HG03135 (cell line): Measurements from ENCODE around the gene RYR2.

Experiments
- ATAC-seq: cut with Tn5 transposase; IDR thresholded peaks from one replicate; pipeline ENCODE4 v1.9.1; 2021; ENCODE audit warnings: mild to moderate bottlenecking, moderate library complexity; ENCODE audit not compliant: unreplicated experiment

Gene RYR2

DNA sequence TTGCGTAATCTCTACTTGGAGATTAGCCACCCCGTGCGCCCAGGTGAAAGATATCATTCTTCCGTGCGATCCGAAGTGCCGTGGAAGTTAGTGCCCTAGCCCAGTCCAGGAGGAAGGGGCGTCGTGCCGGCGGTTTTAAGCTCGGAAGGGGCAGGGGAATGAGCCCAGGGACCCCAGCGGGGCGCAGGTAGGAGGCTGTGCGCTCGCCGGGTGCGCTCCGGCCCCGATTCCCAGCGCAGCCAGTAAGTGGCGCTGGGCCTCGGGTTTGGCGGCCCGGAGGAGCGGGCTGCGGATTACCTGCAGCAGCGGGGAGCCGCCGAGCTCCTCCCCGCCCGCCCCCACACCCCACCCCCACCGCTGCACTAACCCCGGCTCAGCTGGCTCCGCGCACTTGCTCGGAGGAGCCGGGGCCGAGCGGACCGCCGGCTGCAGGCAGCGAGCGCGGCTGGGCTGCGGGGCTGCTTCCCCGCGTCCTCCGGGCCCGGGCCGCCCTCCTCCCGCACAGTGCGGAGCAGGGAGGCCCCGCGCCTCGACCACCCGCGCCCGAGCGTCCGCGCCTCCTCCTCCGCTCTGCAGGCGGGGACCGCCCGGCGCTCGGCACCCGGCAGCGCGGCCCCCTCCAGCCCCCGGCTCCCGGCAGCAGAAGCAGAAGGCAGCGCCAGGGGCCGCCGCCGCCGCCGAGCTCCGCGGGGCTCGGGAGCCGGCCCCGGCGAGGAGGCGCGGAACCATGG lies at the start of gene RYR2:
Gene RYR2 (plus strand): TSS at position 390 of the 731 bp plus-strand sequence. CDS start 338 bp downstream, at position 728.
- ATAC-seq: no peak

- ATAC-seq: no peak
These were observed 49.5 kb upstream of the RYR2 start for GRCh38 chr1:236992449-236992848.

DNA sequence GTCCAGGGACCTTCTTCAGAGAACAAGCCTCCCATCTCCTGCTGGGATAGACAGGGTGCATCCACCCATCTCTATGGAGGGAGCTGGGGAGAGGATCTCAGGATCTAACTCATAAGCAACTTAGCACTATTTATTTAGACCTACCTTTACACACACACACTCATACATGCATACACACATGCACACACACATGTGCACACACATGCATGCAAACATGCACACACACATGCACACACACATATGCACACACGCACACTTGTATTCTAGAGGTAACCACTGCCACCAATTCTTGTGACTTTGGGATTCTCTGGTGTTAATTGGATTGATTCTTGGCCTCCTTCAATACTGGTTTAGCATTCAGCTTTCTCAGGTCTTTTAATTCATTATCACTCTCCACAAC lies 47.5 kb upstream of the RYR2 start:
- ATAC-seq: no peak

DNA sequence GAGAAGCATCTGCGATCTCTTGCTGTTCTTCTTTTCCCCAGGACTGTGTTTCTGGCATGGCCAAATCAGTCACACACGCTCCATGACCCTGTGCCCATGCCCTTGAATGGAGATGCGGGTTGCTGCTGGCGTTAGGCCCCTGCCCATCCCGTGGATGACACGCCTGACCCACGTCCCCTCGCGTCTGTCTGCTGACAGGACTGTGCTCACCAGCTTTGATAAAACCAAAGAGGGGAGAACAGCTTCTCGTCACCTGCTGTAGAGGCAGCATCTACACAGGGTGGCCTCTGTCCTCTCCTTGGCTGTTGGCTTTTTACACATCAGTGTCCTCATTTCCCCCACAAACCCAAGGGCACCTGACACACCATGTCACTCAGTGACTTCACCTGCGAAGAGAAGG lies 44.6 kb upstream of the RYR2 start:
- no peak for ATAC-seq

DNA sequence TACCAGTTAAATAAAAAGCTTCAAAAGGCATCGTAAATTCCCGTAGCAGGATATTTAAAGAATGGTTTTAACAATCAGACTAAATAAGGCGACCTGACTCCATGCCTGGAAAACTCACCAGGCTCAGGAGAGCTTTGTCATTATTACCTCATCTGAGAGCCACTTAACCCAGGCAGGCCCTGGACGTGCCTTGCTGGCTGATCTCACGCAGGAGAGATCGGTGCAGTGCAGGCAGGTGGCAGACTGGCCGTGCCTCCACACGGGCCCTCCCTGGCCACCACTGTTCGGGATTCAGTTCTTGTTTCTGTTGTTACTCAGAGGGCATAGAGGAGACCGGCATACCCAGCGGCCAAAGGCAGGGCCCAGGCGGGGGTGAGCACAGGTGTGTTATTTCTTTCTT lies 44.1 kb upstream of the RYR2 start:
- no peak for ATAC-seq

- no peak for ATAC-seq
These were observed 43.4 kb upstream of the RYR2 start for GRCh38 chr1:236998546-236998945.

- no peak for ATAC-seq
These were observed 41.8 kb upstream of the RYR2 start for GRCh38 chr1:237000191-237000590.

DNA sequence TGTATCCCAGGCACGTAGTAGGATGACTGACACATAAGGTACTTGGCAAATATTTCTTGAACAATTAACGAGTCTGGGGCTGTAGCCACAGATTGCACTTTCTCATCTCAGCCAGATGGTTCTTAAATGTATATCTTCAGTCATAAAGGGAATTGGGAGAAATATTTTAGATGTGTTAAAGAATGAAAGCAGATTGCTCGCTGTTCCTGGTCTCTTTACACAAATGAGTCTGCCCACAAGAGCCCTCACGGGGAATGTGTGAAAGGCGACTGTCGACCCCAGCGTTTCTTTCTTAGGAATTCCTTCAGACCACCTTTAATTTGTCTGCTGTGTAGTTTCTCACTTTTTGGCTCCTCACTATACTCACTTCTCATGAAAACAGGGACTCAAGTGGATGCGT lies 38.5 kb upstream of the RYR2 start:
- no peak for ATAC-seq

DNA sequence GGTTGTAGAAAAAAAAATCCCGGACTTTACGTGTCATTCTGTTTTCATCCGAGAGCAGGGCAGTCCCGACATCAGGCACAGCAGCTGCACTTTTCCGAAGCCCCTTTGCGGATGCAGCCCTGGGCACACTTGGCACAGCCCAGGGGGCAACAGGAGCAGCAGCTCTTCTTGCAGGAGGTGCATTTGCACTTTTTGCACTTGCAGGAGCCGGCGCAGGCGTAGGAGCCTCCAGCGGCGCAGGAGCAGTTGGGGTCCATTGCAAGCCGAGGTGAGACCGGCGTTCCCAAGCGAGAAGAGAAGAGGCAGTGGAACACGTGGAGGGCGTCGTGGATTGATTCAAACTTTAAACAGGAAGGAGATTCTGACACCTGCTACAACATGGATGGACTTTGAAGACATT lies 37.9 kb upstream of the RYR2 start, which contains the start of gene MT1HL1:
Gene MT1HL1 (minus strand): TSS at position 326 of the 400 bp plus-strand sequence. CDS start 69 bp downstream, at position 257.
- ATAC-seq: no peak

- no peak for ATAC-seq
These were observed 36.3 kb upstream of the RYR2 start for GRCh38 chr1:237005674-237006073.

DNA sequence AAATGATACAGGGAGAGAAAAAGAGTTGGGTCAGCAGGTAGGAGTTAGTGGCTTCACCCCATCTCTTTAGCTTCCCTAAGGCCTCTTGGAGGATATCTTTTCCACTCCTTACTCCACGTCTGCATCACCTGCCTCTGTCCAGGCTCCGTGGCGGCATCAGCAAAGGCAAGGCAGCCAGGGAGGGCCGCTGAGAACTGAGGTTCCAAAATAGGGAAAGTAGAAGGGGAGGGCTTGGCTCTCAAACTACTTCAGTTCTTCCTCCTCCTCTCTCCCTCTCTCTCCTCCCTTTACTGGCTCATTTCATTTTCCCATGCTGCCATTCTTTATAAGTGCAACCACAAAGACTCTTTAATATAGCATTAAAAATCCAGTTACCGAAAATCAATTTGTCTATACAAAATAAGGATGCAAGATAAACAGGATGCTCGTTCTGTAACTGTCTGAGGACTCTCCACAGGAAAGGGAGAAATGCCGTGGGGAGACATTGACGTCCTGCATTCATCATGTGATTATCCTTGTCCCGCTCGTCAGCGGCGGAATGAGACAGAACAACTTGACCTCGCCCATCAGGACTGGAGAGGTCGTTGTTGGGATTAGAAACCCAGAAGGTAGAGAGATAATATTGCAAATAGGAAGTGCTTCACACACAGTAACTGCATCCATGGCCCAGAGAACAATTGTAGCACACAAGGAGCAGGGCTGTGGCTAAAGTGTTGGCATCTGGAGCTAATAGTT lies 34.7 kb upstream of the RYR2 start:
- ATAC-seq: no peak

DNA sequence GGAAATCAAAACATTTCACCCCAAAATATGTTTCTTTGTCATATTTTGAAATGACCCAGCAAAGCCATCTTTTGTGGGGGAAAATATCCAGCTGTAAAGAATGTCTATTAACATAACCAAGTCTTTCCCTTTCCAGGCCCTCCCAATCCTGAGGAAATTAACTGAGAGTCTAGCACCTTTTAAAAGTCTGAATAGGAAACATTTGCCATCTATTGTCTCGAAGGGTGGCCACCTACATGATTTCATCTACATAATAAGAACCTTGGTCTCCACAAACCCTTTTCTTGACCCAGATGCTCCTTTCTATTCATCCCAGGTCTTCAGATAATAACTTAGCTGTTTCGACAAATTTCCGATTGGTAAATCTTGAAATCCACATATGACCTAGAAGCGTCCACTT lies 32.4 kb upstream of the RYR2 start:
- ATAC-seq: no peak

DNA sequence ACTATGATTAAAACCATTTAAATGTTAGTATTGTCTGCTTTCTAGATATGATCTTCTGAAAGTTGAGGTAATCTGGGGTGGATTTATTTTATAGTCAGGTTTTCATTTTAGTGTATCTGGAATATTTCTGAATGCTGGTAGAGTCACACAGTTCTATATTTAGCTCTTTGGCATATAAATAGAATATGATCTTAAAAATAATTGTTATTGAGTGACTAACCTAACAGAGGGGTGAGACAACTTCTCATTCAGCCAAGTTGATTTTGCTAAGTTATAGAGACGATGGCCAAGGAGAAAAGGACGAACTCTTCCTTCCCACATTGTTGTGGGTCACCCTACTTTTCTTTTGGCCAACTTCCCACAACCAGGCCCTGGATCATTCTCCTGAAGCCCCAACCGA lies 30.6 kb upstream of the RYR2 start:
- ATAC-seq: no peak

- ATAC-seq: no peak
These were observed 29.6 kb upstream of the RYR2 start for GRCh38 chr1:237012361-237012760.

GRCh38 chr1:237012788-237013383 lies 29.1 kb upstream of the RYR2 start:
- ATAC-seq: no peak

GRCh38 chr1:237013608-237014007 lies 28.4 kb upstream of the RYR2 start:
- no peak for ATAC-seq

GRCh38 chr1:237016626-237017025 lies 25.4 kb upstream of the RYR2 start:
- no peak for ATAC-seq

DNA sequence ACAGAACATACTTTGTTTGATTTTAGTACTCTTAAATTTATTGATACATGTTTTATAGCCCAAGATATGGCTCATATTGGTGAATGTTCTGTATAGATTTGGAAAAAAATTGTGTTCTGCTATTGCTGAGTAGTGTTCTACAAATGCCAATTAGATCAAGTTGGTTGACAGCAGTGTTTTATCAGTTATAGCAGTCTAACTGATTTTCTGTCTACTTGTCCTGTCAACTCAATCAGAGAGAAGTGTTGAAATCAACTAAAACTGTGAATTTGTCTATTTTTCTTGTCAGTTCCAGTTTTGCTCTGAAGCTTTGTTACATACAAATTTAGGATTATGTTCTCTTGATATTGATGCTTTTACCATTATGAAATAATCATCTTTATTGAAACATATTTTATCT lies 23.1 kb upstream of the RYR2 start:
- no peak for ATAC-seq

- no peak for ATAC-seq
These were observed 16.5 kb upstream of the RYR2 start for GRCh38 chr1:237025358-237026074.

DNA sequence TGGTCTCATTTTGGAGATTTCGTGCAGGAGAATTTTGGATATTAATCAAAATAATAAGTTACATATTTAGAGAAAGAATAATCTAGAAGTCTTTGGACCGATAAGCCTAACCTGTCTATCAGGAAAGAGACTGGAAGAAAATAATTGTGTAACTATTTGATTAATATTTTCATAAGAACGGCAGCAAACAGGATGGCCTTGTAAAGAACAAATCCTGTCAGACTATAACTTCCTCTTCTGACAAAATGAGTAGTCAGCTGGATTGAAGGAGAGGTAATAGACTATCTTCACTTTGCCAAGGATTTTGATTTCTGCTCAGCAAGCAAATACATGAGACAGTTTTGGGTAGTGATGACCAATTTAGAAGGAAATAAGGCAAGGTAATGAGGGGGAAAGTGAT lies 12.7 kb upstream of the RYR2 start:
- no peak for ATAC-seq

- ATAC-seq: no peak
These were observed 12.0 kb upstream of the RYR2 start for GRCh38 chr1:237029850-237030535.
